Ascending aorta (tissue), 2 donors: ENCODE data around the gene NOVA1. TPM values are rescaled to one million over a fixed set of nuclear protein-coding genes. Genes with fewer than 3 reads are reported as not detected.

Experiments
- DNase-seq, 2 donors: peaks; one replicate each; pipeline ENCODE4 v3.0.0-alpha.2; 2019; ENCODE audit warnings: low spot score in 2 of 2
- H3K27ac ChIP-seq, 2 donors: fragments of 200-600 bp; sonication (generic); one replicate each; pipeline ENCODE4 v1.5.1; 2016 to 2017; ENCODE audit warnings: mild to moderate bottlenecking in 1 of 2
- H3K27me3 ChIP-seq: fragments of 200-600 bp; sonication (generic); one replicate; pipeline ENCODE4 v1.5.1; 2017
- H3K36me3 ChIP-seq, 2 donors: fragments of 200-600 bp; sonication (generic); one replicate each; pipeline ENCODE4 v1.5.1; 2016
- H3K4me1 ChIP-seq, 2 donors: fragments of 200-600 bp; sonication (generic); one replicate each; pipeline ENCODE4 v1.5.1; 2016 to 2017; ENCODE audit warnings: mild to moderate bottlenecking in 1 of 2
- H3K4me3 ChIP-seq, 2 donors: fragments of 200-600 bp; sonication (generic); one replicate each; pipeline ENCODE4 v1.5.1; 2016 to 2017; ENCODE audit warnings: mild to moderate bottlenecking in 1 of 2
- H3K9me3 ChIP-seq, 2 donors: fragments of 200-600 bp; sonication (generic); one replicate each; pipeline ENCODE4 v1.5.1; 2016
- intact Hi-C: fragments of 100-400 bp; cut with DNase I; formaldehyde crosslinking; loops from one replicate; pipeline ENCODE4 v1.15.1; 2023
- total RNA-seq: library from RNA; depleted of rRNA; stranded (reverse); fragments of >200 nt; gene quantifications from one replicate; pipeline ENCODE4 v1.1.0, GENCODE V29; 2016
- TF ChIP-seq, protein P1 (sequence below), 3 experiments: fragments of 200-600 bp in 2 of 3; fragments of 450-650 bp in 1 of 3; sonication (generic) in 2 of 3; IDR thresholded peaks; one replicate each; pipeline ENCODE4 v1.5.1; 2016 to 2019; ENCODE audit warnings: antibody characterized with exemption in 3 of 3, mild to moderate bottlenecking in 1 of 3, moderate library complexity in 1 of 3

NOVA1 gene
- total RNA-seq, 1 donor from 2014 or later: 11.1 TPM

DNA sequence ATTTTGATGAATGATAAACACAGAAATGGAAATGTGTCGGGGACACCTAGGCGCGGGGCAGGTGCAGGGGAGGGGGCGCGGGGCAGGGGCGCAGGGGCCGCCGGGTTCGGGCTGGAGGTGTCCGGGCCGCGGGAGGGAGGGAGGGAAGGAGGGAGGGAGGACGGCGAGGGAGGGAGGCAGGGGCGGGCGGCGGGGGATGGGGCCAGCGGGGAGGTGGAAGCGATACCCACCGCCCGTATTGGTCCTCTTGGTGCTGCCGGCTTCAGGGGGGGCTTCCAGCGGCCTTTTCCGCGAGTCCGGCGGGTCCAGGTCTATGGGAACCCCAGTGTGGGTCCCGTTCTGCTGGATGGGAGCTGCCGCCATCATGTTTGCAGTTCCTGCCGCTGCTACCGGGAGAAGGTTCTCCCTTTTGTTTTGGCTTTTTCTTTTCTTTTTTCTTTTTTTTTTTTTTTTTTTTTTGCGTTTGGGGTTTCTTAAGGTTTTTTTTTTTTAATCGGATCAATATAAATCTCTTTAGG lies 703 bp downstream of the NOVA1 start:
- H3K27ac ChIP-seq: peak overlapping the region; percentile 76 to 85
- TF ChIP-seq, protein P1, sequence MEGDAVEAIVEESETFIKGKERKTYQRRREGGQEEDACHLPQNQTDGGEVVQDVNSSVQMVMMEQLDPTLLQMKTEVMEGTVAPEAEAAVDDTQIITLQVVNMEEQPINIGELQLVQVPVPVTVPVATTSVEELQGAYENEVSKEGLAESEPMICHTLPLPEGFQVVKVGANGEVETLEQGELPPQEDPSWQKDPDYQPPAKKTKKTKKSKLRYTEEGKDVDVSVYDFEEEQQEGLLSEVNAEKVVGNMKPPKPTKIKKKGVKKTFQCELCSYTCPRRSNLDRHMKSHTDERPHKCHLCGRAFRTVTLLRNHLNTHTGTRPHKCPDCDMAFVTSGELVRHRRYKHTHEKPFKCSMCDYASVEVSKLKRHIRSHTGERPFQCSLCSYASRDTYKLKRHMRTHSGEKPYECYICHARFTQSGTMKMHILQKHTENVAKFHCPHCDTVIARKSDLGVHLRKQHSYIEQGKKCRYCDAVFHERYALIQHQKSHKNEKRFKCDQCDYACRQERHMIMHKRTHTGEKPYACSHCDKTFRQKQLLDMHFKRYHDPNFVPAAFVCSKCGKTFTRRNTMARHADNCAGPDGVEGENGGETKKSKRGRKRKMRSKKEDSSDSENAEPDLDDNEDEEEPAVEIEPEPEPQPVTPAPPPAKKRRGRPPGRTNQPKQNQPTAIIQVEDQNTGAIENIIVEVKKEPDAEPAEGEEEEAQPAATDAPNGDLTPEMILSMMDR (IDR thresholded peaks at IDR 0.05): no peak
- no peaks in the 10 kb centered on the region for H3K4me1 ChIP-seq
- no peaks in the 10 kb centered on the region for H3K36me3 ChIP-seq
- H3K4me3 ChIP-seq: peak overlapping the region; percentile 64 to 71
- H3K27me3 ChIP-seq: no peaks in the 10 kb centered on the region
- DNase-seq: peak in 1 of 2 donors; percentile 65
- no peaks in the 10 kb centered on the region for H3K9me3 ChIP-seq
- intact Hi-C loops: loop anchor here (5.0 kb wide), 1 partner anchor 320 kb away; no protein-coding TSS in a partner anchor

DNA sequence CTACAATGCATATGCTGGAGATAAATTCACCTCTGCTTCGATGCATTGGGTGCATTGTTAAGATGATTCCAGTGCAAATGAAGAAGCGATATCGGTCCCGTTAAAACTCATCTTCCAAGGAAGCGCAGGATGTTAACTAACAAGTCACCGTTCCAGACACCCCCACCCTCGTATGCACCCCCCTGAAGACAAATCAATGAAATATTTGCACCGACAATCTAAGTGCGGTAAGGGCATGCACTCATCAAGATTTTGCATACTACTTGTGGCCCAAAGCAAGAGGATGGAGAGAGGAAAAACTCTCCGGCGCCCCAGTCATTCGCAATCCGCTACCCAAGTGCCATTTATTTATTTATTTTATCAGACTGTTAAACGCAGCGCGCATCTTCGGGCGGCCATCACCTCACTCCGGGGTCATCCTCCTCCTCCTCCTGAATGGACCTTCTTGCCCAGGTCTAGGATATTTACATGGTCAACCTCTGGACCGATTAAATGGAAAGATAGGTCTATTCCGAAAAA lies 1.2 kb downstream of the NOVA1 start:
- no peaks in the 10 kb centered on the region for H3K4me1 ChIP-seq
- H3K9me3 ChIP-seq: no peaks in the 10 kb centered on the region
- no peaks in the 10 kb centered on the region for H3K36me3 ChIP-seq
- intact Hi-C loops: loop anchor here (5.0 kb wide), 1 partner anchor 321 kb away; no protein-coding TSS in a partner anchor
- no peaks in the 10 kb centered on the region for H3K27me3 ChIP-seq
- peak overlapping the region; percentile 64 to 71 for H3K4me3 ChIP-seq
- TF ChIP-seq, protein P1 (IDR thresholded peaks at IDR 0.05): no peak
- H3K27ac ChIP-seq: peak overlapping the region; percentile 76 to 85
- no peak for DNase-seq

DNA sequence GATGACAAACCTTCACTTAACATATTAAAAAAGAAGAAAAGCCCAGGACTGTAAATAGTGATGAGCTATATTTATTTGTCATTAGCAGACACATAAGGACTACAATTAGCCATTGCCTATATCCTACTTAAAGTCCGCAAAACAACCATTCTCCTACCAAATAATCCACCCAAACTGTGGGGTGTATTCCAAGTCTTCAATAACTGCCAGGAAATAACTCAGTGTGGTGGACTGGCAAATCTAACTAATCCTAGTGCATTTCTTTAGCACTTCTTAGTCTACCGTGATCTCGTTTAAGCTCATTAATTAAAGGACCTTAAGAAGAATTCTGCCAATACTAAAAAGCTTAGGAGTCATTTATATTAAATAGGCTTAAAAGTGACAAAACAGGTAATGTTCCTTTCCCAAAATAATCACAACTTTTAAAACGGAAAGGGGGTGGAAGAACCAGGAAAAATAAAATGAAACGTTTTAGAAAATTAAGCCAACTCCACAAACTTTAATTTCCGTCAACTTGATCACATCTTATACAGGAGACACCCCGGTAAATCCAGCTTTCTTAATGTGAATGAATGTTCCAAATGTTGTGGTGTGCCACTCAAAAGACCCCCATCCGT lies 1.8 kb downstream of the NOVA1 start:
- peak overlapping the region; percentile 64 to 71 for H3K4me3 ChIP-seq
- no peak for DNase-seq
- no peaks in the 10 kb centered on the region for H3K9me3 ChIP-seq
- peak overlapping the region in 1 of 2 donors; percentile 36 for H3K27ac ChIP-seq
- H3K36me3 ChIP-seq: no peaks in the 10 kb centered on the region
- no peaks in the 10 kb centered on the region for H3K4me1 ChIP-seq
- TF ChIP-seq, protein P1 (IDR thresholded peaks at IDR 0.05): no peak
- intact Hi-C loops: loop anchor here (5.0 kb wide), 1 partner anchor 321 kb away; no protein-coding TSS in a partner anchor
- no peaks in the 10 kb centered on the region for H3K27me3 ChIP-seq

DNA sequence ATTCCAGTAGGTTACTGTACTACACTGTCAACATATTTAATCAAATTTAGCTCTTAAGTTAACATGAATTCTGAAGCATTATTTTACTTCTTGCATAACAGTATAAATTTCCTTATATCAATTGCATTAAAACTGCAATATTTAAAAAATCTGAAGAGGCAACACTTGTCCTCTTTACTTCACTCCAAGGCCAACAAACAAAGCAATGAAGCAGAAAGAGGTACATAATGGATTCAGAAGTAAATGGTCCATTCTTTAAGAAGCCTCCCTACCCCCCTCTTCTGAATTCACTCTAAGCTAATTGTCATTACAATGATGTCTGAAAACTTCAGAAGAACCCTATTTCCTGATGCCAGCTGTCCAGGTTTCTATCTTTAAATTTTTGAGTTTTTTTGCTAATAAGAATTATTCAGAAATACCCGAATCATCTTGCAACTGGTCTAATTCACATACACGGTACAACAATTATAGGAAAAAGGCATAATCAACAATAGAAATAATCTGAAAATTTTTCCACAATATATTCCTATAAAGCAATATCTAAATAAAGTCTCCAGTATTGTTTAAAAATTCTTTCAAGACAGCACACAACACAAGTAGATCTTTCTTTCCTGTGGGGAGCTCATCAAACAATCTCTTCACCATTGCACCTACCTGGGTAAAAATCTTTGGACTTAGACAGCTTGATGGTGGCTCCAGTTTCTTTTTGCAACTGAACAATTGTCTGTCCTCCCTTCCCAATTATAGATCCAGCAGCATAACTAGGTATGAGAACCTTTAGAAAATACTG lies 2.9 kb downstream of the NOVA1 start:
- no peaks in the 10 kb centered on the region for H3K27me3 ChIP-seq
- intact Hi-C loops: loop anchor here (5.0 kb wide), 1 partner anchor 322 kb away; no protein-coding TSS in a partner anchor
- H3K4me3 ChIP-seq: peak overlapping the region in 1 of 2 donors; percentile 71
- no peak for DNase-seq
- no peaks in the 10 kb centered on the region for H3K9me3 ChIP-seq
- H3K4me1 ChIP-seq: no peaks in the 10 kb centered on the region
- H3K27ac ChIP-seq: no peak overlapping the region
- TF ChIP-seq, protein P1 (IDR thresholded peaks at IDR 0.05): no peak
- H3K36me3 ChIP-seq: no peaks in the 10 kb centered on the region

DNA sequence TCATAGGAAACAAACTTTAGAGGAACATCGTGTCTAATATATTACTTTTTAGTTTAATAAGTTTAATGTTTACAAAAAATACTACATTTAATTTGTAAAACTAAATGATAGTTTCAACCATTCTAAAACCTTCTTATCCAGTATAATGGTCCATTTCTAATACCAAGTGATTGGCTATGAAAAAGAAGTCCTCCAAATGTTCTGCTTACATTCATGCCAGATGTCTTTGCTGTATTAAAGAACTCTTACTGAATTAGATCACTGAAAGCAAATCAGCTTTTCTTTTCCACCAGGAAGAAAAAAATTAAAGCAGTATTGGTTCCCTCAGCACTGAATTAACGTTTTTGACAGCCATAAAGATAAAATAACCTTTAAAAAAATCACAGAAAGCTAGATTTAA lies 3.7 kb downstream of the NOVA1 start:
- H3K27me3 ChIP-seq: no peaks in the 10 kb centered on the region
- no peaks in the 10 kb centered on the region for H3K4me1 ChIP-seq
- H3K4me3 ChIP-seq: no peak overlapping the region
- no peaks in the 10 kb centered on the region for H3K9me3 ChIP-seq
- H3K27ac ChIP-seq: no peak overlapping the region
- intact Hi-C loops: no loop called here
- DNase-seq: no peak
- TF ChIP-seq, protein P1 (IDR thresholded peaks at IDR 0.05): no peak
- H3K36me3 ChIP-seq: no peaks in the 10 kb centered on the region
